Right ventricle myocardium superior (tissue), 1 donor: ENCODE measurements around the gene GAS2L1. TPM values are rescaled to one million over a fixed set of nuclear protein-coding genes. Genes with fewer than 3 reads are reported as not detected.

ENCODE experiments used
- ATAC-seq: fragments of 200-7000 bp; cut with Tn5 transposase; one replicate; pipeline ENCODE4 v1.9.1; 2020; ENCODE audit warnings: mild to moderate bottlenecking; ENCODE audit not compliant: poor library complexity
- DNase-seq: peaks from one replicate; pipeline ENCODE4 v3.0.0-alpha.2; 2020
- intact Hi-C: fragments of 100-400 bp; cut with DNase I; formaldehyde crosslinking; loops from one replicate; pipeline ENCODE4 v1.11.2; 2022
- total RNA-seq: library from RNA; stranded (reverse); fragmentation: NEBNext Ultra II Directional; extraction: Animal tissue kit (Norgen Biotek cat#: 25700); gene quantifications from one replicate; pipeline ENCODE4 v1.2.1, GENCODE V29; 2021
- donor health status: DM: no; HTN: yes; CAD: no; lungs with severe emphysema.

GAS2L1 gene
- total RNA-seq, 1 donor from 2014 or later: 24.4 TPM

DNA sequence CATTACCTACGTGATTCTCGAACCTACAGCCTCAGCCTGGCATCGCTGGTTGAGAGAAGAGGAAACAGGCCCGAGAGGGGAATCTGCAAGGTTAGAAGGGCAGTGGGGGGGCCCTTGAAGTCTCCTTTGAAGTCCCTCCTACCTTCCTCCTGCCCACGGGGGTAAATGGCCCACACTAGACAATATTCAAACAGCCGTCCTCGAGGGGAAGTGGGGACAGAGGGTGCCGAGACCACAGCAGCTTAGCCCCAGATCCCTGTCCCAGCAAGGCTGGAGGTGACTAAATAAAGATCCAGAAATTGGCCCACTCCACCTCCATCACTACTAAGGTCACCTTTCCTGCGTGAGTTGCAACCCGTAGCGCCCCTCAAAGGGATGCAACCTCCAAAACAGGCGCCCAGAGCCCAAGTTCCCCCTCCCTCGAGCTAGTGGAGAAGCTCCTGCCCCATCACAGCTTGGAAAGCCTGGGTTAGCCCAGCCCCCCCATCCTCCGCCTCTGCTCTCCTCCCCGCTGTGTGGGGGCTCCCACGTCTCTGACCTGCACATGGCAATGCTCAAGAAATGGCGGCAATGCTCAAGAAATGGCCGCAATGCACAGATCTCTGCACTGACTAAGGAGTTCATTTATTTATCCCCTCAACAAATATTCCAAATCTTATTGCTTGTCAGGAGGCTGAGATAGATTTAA lies 9.8 kb downstream of the GAS2L1 start:
- ATAC-seq (no peak), DNase-seq (peak; percentile 10)
- intact Hi-C loops: no loop called here

DNA sequence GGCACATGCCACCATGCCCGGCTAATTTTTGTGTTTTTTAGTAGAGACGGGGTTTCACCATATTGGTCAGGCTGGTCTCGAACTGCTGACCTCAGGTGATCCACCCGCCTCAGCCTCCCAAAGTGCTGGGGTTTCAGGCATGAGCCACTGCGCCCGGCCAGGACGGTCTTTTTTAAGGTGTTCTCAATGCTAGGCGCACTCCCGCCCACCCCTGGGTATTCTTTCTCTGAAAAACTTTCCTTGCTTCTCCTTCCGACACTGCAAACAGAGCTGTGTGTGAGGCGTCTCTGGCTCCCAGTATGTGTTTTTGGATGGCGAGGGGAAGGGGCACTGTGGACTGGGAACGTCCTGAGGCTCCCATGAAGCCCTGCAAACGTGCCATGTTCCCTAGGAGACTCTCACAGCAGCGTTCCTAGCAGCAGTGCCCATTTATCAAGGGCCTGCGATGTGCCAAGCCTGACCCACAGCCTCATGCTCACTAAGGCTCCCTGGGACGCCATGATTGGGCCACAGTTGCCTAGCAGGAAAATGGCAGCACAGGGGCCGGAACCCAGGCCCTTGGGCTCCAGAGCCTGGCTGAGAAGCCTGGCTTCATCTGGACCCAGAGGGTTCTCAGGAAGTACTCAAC lies 11.5 kb downstream of the GAS2L1 start:
- intact Hi-C loops: no loop called here
- DNase-seq (no peak), ATAC-seq (no peak)

DNA sequence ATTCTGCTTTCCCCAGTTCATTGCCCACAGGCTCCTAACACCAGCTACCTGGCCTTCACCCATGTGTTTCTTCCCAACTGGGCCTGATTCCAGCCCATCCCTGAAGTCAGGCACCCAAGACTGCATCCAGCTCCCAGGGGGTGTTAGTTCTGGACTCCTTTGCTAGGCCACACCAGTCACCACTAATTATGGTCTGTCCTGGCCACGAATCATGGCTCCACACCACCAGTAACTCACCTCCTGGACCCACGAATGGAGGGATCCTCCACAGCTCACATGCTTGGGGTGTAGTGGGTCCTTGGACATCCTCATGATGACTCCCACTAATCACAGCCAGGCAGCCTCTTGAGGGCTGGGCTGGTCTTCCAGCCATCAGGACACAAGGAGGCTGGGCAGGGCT lies 12.6 kb downstream of the GAS2L1 start:
- ATAC-seq (no peak), DNase-seq (no peak)
- intact Hi-C loops: no loop called here

DNA sequence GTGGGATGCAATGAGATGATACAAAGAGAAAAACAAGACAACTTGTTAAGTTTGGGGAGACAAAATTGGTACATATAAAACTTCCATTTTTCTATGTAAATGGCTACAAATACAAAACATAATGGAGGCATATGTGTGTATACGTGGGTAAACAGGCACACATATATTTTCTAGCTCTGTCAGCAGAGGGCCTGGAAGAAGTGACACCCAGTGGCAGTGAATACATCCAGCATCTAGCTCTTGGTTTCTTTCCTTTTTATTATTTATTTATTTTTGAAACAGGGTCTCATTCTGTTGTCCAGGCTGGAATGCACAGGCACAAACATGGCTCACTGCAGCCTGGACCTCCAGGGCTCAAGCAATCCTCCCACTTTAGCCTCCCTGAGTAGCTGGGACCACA lies 14.1 kb downstream of the GAS2L1 start:
- ATAC-seq: no peak
- no peak for DNase-seq
- intact Hi-C loops: no loop called here

DNA sequence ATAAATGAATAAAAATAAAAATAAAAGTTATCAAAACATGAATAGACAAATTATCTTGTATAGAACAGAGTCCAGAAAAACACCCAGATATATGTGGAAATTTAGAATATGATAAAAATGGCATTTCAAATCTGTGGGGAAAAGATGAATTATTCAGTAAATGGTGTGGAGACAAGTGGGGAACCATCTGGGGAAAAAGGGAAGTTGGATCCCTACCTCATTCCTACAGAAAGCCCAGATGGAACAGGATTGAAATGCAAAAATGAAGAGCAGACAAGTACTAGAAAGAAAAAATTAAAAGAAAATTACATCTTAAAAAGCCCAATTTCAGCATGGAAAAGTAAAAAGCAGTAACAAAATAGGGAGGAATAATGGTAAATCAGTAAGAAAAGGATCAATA lies 17.2 kb downstream of the GAS2L1 start:
- intact Hi-C loops: no loop called here
- no peak for DNase-seq
- no peak for ATAC-seq

DNA sequence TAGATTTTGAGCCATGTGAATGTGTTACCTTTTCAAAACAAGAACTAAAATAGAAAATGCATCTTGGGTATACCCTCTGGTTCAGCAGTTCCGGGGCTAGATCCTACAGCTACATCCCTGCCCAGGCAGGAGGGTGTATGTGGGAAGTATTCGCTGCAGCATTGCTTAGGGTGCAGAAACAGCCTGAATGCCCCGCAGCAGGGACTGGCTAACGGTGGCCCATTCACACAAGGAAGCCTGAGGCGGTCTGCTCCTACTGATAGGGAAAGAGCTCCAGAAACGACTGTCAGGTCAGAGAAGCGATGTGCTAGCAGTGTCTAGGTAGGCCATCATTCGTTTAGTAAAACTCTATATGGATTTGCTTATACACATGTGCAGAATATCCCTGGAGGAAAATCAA lies 18.9 kb downstream of the GAS2L1 start:
- intact Hi-C loops: no loop called here
- DNase-seq (peak; percentile 6), ATAC-seq (no peak)

DNA sequence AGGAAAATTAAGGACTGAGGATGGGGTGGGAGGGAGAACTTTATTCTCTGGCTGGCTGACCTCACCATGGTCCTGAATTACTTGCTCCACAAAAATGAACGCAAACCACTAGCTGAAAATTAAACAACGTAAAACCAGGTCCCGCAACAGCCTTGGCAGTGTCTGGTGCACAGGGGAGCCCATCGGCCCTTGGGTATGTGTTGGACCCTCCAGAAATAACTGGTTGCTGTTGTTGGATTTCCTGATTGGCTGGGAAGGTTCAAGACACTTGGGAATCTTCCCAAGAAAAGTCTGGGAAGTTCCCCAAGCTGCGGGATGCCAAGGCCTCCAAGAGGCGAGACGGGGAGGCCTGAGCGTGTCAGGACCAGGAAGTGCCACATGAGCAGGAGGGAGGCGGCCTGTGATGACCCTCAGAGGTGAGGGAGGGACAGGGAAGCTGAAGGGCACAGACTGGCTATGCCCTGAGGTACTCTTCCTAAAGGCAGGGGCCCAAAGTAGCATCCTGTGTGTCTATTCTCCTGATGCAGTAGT lies 19.4 kb downstream of the GAS2L1 start:
- ATAC-seq: no peak
- intact Hi-C loops: no loop called here
- peak; percentile 32 for DNase-seq

DNA sequence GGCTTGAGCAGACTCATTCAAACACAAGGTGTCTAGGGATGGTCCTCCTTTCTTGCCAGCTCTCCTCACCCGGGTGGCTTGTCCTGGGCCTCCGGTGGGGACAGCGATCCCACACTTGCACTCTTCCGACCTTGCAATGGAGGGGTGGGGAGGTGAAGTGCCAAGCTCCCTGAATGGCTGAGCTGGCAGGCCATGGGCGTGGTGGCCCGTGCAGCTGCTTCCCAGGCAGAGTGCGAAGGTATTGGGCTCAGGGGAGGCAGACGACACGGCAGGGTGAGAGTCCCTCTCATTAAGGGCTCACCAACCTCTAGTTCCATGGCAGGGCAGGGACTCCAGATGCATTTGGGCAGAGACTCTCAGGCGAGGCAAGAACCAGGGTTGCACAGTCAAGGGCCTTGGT lies 20.0 kb downstream of the GAS2L1 start:
- intact Hi-C loops: no loop called here
- ATAC-seq: no peak
- peak; percentile 16 for DNase-seq

DNA sequence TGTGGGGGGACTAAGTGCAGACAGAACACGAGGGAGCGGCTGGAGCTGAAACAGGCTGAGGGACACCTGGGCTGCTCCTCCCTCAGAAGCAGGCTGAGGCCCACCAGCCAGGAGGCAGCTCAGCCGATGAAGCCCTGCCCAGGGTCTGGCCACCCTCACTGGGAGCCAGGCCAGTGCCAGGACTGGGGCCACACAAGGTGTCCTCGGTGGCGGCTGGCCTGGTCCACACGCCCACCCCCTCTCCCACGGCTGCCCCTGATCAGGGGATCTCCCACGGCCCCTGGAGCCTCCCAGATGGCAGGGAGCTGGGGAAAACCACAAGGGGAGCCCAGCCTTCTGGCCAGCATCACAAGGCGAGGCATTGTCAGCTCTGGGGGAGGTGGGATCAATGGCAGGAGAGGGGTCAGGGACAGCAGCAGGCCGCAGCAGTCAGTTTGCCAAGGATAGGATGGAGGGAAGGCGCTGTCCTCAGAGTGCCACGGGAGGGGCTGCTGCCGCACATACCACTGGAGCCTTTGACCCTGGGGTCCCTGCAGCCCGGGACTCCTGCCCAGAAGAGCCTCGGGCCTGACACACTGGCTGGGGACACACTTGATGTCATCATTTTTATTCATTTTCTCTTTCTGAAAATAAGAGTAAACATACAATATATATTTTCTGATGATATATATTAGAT lies 20.8 kb downstream of the GAS2L1 start:
- DNase-seq (peak; percentile 29), ATAC-seq (no peak)
- intact Hi-C loops: no loop called here

DNA sequence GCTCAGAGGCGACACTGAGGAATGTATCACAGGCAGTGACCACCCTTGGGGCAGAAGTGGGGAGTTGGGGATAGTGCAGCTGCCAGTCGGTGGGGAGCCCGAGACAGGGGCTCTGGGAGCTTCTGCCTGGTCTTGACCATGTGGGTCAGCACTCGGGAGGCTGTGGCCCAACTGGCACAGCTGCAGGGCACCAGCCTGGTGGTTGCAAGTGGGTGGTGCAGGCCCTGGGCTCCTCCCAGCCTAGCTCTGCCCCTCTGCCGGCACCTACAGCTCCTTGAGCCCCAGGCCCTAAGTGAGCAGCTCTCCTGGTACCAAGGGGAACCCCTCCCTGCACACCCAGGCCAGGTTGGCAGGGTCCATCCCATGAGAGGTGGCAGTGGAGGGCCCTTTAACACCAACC lies 21.6 kb downstream of the GAS2L1 start:
- DNase-seq (peak; percentile 36), ATAC-seq (no peak)
- intact Hi-C loops: no loop called here

DNA sequence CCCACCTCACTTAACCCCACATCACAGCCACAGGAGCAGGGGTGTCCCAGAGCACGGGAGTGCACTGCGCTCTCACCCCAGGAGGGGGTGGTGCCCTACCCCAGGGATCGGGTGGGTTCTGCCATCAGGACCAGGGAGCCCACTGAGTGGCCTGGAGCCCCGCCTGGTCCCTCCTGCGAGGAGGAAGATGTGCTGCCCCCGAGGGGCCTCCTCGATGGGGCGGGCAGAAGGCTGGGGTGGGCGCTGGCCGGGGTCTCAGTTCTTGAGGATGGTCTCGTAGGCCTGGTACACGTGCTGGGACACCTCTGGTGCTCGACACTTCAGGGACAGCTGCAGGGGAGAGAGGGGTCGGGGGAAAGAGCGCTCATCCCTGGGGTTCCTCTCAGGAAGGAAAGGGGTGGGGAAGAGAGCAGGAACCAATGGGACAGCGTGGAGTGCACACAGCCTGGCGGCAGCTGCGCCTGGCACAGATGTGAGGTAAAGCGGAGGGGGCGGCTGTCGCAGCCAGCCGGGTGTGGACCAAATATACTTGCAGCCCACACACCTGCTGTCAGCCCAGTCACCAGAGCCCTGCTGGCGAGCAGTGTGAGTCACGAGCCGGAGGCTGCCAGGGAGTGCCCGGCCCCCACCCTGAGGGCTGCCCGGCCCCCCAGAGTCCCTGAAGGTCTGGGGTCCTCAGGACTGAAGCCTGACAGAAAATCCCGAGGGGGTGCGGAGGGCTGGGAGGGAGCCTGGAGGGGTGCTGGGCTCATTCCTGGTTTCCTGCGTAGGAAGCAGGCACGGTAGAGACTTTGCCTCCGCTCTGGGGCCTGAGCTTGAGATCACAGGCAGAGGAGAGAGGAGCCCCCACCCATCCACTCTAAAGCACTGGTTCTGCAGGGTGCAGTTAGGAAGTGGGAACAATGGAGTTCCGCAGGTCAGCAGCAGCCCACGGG lies 22.4 kb downstream of the GAS2L1 start:
- ATAC-seq (no peak), DNase-seq (peak; percentile 21)
- intact Hi-C loops: no loop called here

DNA sequence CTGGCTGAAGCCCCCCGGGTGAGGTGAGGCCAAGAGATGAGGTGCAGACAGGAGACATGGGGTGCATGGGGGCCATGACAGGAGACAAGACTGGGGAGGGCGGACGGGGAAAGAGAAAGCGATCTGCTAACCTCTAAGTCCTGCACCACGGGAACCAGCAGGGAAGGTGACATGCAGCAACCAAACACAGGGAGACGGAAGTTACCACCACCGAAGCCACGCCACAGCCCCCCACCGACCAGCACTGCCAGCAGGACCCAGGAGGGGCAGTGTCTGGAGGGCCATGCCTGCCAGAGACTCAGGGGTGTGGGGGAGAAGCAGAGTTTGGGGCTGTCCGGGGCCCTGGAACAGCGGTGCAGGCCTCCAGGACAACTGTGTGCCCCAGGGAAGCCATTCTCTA lies 23.1 kb downstream of the GAS2L1 start:
- DNase-seq (no peak), ATAC-seq (no peak)
- intact Hi-C loops: no loop called here

DNA sequence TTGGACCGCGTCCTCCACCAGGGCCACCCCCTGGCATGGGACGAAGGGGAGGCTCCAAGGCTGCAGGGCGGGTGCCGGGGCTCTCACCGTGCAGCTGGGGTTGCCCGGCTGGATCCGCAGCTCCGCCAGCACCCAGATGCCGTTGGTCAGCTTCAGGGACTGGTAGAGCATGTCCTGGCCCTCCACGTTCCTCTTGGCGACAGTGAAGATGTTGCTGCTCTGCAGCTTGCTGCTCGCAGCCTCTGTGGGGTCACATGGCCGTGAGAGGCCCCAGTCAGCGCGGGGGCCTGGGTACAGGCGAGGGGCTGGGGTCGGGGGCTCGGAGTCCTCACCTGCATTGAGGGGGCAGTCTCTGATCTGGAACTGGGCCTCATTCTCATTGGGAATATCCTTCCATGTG lies 23.8 kb downstream of the GAS2L1 start:
- no peak for DNase-seq
- ATAC-seq: no peak
- intact Hi-C loops: no loop called here

DNA sequence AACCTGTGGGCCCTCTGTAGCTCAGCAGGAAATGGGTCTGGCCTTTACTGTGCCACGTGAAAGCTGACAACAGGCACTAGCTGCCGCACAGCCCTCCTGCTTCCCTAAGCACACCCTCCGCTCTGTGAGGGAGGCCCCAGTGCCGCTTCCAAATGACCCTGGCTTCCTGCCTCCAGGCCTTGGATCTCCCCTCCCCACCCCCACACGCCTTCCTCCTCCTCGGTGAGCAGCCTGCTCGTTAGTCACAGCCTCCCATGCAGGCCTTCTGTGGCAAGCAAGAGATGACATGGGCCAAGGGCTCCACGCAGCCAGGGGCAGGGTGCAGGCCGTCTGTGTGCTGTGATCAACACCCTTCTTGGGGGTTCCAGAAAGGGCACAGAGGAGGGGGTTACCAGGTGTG lies 24.3 kb downstream of the GAS2L1 start:
- ATAC-seq (no peak), DNase-seq (peak; percentile 61)
- intact Hi-C loops: no loop called here

DNA sequence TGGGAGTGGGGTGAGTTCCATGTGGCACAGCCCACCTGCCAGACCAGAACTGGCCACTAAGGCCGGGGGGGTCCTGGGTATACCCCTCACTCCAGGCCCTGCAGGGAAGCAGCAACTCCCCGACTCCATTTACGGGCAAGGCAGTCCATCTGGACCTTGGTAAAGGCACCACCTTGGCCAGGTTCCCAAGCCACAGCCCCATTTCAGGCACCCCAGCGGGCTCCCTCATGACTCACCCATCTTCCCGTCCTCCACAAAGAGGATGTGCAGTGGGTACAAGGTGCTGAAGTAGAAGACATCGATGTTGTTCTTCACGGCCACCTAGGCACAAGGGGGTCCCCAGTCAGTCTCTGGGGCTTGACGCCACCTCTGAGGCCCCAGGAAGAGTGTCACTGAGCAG lies 24.8 kb downstream of the GAS2L1 start:
- intact Hi-C loops: no loop called here
- DNase-seq (no peak), ATAC-seq (no peak)

DNA sequence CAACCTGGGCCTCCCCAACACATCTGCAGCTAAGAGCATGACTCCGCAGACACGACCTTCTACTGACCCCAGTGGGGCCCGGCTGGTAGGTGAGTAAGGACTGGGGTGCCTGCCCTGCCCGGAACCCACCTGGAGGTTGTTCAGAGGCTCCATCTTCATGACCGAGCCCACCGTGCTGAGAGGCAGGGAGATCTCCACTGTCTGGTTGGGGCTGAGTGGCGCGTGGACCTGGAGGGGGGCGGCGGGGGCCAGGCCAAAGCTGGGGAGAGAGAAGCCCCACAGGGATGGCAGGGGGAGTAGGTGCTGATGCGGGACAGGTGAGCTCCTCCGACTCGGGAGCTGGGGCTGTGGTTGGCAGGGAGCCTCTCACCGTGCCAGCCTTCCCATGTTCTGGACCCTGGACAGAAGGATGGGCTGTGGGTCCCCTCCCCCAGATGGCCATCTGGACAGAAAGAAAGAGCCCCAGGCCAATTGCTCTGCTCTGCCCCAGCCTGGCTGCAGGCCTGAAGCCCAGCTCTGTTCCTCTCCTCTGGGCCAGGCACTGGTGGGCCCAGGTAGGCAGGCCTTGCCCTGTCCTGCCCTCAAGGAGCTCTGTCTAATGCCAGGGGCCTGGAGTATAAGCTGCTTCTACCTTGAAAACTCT lies 25.3 kb downstream of the GAS2L1 start:
- no peak for DNase-seq
- intact Hi-C loops: no loop called here
- no peak for ATAC-seq

DNA sequence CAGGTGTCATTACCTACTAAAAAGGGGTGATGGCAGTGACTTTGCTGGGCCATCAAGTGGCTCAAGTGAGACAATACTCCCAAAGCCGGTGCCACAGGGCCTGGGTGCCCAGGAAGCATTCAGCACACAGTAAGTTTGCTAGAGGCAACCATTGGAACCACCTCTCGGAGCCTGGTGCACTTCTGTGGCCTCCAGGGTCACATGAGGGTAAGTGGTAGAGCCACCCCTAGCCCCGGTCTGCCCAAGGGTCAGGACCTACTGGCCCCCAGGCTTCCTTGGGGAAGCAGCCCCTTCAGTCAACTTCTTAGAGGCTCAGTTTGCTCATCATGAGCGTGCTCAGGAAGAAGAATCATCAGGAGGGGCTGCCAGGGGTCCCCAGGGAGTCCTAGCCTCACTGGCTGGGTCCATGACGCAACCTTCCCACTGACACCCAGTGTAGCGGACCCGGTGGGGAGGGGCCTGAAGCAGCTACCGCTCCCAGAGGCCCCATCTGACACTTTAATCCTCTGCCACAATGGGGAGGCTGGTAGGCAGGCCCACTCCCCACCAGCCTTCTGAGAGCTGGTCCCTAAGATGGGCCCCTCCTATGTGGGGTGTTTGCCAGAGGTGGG lies 26.5 kb downstream of the GAS2L1 start:
- intact Hi-C loops: no loop called here
- no peak for DNase-seq
- ATAC-seq: no peak

DNA sequence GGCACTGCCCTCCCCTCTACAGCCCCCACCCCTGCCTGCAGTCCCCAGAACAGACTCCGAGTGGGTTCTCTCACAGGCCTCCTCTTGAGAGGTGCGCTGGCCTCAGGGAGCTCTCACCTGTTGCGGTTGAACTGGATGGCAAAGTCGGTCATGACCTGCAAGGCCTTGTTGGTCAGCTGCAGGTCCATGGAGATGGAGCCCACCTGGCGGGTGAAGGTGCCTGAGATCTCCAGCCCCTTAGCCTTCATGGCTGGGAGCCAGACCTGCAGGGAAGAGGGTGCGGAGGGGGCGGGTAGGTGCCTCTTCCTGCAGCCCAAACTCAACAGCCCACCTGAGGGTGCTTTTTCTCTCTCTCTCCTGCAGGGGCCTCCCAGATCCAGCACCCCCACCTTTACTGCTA lies 27.7 kb downstream of the GAS2L1 start:
- intact Hi-C loops: no loop called here
- no peak for ATAC-seq
- DNase-seq: no peak
